ENCODE measurements around the gene HERC2.
"Not testable (repeated sequence)": the region's sequence is repeated elsewhere in the genome, so short reads cannot be mapped to it uniquely, and the experiment has no call there.

DNA sequence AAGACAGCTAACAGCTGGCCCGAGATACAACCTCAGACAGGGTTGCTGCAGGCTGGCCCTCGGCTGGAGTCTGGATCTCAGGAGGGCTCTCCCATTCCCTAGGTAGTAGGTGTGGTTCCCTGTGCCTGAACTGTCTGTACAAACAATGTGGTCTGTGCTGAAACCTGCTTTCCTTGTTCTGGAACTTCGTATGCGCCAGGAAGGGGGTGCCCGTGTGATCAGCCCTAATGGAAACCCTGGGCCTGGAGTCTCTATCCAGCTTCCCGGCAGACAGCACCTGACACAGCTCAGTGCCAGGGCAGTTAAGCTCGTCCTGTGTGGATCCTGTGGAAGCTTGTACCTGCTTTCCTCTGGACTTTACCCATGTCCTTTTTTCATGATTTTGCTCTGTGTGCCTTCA lies 99.4 kb downstream of the HERC2 start:
- TF ChIP-seq, protein P1, sequence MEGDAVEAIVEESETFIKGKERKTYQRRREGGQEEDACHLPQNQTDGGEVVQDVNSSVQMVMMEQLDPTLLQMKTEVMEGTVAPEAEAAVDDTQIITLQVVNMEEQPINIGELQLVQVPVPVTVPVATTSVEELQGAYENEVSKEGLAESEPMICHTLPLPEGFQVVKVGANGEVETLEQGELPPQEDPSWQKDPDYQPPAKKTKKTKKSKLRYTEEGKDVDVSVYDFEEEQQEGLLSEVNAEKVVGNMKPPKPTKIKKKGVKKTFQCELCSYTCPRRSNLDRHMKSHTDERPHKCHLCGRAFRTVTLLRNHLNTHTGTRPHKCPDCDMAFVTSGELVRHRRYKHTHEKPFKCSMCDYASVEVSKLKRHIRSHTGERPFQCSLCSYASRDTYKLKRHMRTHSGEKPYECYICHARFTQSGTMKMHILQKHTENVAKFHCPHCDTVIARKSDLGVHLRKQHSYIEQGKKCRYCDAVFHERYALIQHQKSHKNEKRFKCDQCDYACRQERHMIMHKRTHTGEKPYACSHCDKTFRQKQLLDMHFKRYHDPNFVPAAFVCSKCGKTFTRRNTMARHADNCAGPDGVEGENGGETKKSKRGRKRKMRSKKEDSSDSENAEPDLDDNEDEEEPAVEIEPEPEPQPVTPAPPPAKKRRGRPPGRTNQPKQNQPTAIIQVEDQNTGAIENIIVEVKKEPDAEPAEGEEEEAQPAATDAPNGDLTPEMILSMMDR (IDR thresholded peaks at IDR 0.05; ENCODE audit: low read length), result not testable (repeated sequence)
- TF ChIP-seq EZH2 (IDR thresholded peaks at IDR 0.05; ENCODE audit: borderline replicate concordance, low read length), result not testable (repeated sequence)

Data from OCI-LY1 (cell line).